Measurements from ENCODE around the gene DUOX1.

- TF ChIP-seq POLR2AphosphoS5 (IDR thresholded peaks at IDR 0.05; ENCODE audit: low read depth, low read length) (no peak), POLR2A (IDR thresholded peaks at IDR 0.05; ENCODE audit: borderline replicate concordance, extremely low read depth, insufficient read depth, insufficient read length) (no peak)
These were observed 9.5 kb upstream of the DUOX1 start for GRCh38 chr15:45120081-45120972.

All from HCT116 (cell line).